ENCODE measurements around the gene COLEC11. TPM values are rescaled to one million over a fixed set of nuclear protein-coding genes. Genes with fewer than 3 reads are reported as not detected.
"Not testable (repeated sequence)": the region's sequence is repeated elsewhere in the genome, so short reads cannot be mapped to it uniquely, and the experiment has no call there.

Gene COLEC11
- total and polyA plus RNA-seq, 2 experiments from 2014 or later, result 21.5 to 22.6 TPM

DNA sequence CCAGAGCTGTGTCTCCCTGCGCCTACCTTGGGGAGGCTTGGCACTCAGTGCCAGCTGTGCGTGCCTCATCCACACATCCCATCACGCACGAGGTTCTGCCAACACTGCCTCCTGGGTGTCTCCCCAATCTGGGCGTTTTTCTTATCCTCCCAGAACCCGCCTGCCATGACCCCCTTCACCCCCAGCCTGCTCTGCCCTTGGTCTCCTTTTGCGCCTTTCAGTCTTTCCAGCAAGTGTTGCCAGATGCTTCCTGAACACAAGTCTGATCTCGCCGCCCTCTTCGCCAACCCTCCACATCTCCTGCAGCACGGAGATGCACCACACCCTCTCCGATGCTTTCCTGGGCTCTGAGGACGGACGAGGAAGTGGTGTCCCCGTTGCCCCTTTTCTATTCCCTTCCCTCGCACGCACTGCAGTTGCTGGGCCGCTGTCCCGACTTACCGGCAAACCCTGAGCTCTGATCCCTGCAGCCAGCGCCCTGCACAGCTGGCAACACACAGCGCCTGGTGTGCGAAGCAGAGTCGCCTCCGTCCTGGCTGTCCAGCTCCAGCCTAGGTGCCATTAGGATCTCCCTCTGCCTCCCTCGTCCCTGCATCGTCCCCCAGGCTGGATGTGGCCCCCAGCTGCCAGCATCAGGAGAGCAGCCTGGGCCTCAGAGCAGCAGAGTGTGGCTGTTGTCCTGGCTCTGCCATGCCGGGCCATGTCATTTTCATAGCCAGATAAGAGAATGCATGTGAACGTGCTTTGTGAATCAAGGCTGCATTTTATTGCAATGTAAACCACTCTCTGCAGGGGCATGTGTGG lies 40.5 kb downstream of the COLEC11 start:
- H3K9me2 ChIP-seq (replicated peaks; ENCODE audit: insufficient read depth), result no peaks in the 10 kb centered on the region
- H2AFZ ChIP-seq, result no peak overlapping the region

GRCh38 chr2:3635975-3636327 lies 41.0 kb downstream of the COLEC11 start:
- DNase-seq (ENCODE audit: low spot score); H3K9me2 ChIP-seq (replicated peaks; ENCODE audit: insufficient read depth); H3K4me3 ChIP-seq; H3K9me3 ChIP-seq (ENCODE audit: low read depth); H3K79me2 ChIP-seq; H2AFZ ChIP-seq; H4K20me1 ChIP-seq (ENCODE audit: insufficient read depth, poor library complexity, severe bottlenecking); H3K27me3 ChIP-seq; H3K36me3 ChIP-seq (replicated peaks; ENCODE audit: insufficient read depth, low read depth); H3K4me2 ChIP-seq; H3K27ac ChIP-seq; H3K4me1 ChIP-seq (ENCODE audit: insufficient read depth): not testable (repeated sequence)
- 73% methylated on average over 16 of the region's 16 CpGs for WGBS (ENCODE audit: low lambda C conversion rate, missing lambda C conversion rate)

More for the DNA sequence above, 40.5 kb downstream of the COLEC11 start:
- Histone ChIP-seq H3K4me2 (no peak overlapping the region), H3K9me3 (ENCODE audit: low read depth) (no peaks in the 10 kb centered on the region), H4K20me1 (ENCODE audit: insufficient read depth, poor library complexity, severe bottlenecking) (no peaks in the 10 kb centered on the region), H3K79me2 (no peaks in the 10 kb centered on the region), H3K4me3 (no peak overlapping the region), H3K27me3 (no peaks in the 10 kb centered on the region), H3K4me1 (ENCODE audit: insufficient read depth) (no peaks in the 10 kb centered on the region), H3K27ac (no peak overlapping the region), H3K36me3 (replicated peaks; ENCODE audit: insufficient read depth, low read depth) (no peaks in the 10 kb centered on the region)
- TF ChIP-seq CTCF (IDR thresholded peaks at IDR 0.05; ENCODE audit: poor library complexity) (no peak), EZH2 (IDR thresholded peaks at IDR 0.05; ENCODE audit: borderline replicate concordance) (no peak), EZH2phosphoT487 (IDR thresholded peaks at IDR 0.05; ENCODE audit: low read depth, severe bottlenecking, unreplicated experiment) (no peak)
- no peak for DNase-seq (ENCODE audit: low spot score)
- WGBS (ENCODE audit: low lambda C conversion rate, missing lambda C conversion rate), result 88% methylated on average over 29 of the region's 29 CpGs

DNA sequence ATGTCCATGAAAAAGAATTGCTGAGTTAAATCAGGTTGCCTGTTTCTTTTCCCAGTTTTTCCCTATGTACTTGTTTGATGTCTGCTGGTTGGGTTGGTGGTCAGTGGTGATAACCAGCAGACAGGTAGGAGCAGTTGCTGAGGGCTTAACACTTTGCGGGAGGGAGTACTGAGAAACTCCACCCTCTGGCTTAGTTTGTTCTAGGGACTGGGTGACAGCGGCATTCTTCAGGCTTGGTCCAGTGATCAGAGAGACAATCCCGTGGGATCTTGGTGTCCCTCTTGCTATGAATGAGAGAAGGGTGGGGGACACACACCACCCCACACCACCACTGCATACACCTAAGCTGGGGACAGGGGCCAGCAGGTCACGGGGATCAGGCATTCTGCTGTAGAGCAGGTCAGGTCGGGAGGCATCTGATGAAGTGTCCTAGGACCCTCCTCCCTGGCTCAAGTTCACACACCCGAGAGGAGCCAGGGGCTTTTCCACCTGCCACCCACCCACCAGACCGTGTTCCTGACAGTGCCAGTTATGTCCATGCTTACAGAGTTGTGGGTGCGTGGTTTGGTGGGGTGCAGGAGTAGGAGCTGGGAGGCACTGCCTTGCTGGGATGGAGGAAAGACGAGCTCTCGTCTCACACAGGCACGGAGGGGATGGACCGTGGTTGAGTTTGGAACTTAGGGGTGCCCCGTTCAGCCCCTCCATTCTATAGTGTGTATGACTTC lies 41.8 kb downstream of the COLEC11 start:
- Histone ChIP-seq H3K79me2 (no peaks in the 10 kb centered on the region), H2AFZ (no peak overlapping the region), H3K27ac (no peak overlapping the region), H3K4me2 (no peak overlapping the region), H3K4me1 (ENCODE audit: insufficient read depth) (no peaks in the 10 kb centered on the region), H3K9me3 (ENCODE audit: low read depth) (no peaks in the 10 kb centered on the region), H4K20me1 (ENCODE audit: insufficient read depth, poor library complexity, severe bottlenecking) (no peaks in the 10 kb centered on the region), H3K27me3 (no peaks in the 10 kb centered on the region), H3K36me3 (replicated peaks; ENCODE audit: insufficient read depth, low read depth) (no peaks in the 10 kb centered on the region), H3K9me2 (replicated peaks; ENCODE audit: insufficient read depth) (no peaks in the 10 kb centered on the region), H3K4me3 (no peak overlapping the region)
- WGBS (ENCODE audit: low lambda C conversion rate, missing lambda C conversion rate), result 82% methylated on average over 13 of the region's 13 CpGs
- no peak for TF ChIP-seq EZH2phosphoT487 (IDR thresholded peaks at IDR 0.05; ENCODE audit: low read depth, severe bottlenecking, unreplicated experiment)
- no peak for TF ChIP-seq CTCF (IDR thresholded peaks at IDR 0.05; ENCODE audit: poor library complexity)
- TF ChIP-seq EZH2 (IDR thresholded peaks at IDR 0.05; ENCODE audit: borderline replicate concordance), result no peak
- no peak for DNase-seq (ENCODE audit: low spot score)

DNA sequence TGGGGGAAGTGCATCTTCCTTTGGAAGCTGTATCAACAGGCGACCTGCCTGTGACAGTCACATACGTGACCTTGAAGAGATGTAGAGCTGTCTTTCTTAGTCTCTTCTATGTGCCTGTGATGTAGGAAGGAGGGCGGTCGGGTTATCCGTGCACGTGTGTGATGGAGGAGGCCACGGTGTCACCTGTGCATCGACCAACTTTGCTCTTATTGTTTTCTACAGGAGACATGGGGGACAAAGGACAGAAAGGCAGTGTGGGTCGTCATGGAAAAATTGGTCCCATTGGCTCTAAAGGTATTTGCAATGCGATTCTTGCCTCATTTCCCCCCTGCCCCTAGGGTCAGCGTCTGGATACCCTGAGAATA lies 42.4 kb downstream of the COLEC11 start:
- Histone ChIP-seq H2AFZ (no peak overlapping the region), H3K36me3 (replicated peaks; ENCODE audit: insufficient read depth, low read depth) (no peaks in the 10 kb centered on the region), H3K27me3 (no peaks in the 10 kb centered on the region), H3K9me2 (replicated peaks; ENCODE audit: insufficient read depth) (no peaks in the 10 kb centered on the region), H3K79me2 (no peaks in the 10 kb centered on the region), H3K4me3 (no peak overlapping the region), H4K20me1 (ENCODE audit: insufficient read depth, poor library complexity, severe bottlenecking) (no peaks in the 10 kb centered on the region), H3K4me1 (ENCODE audit: insufficient read depth) (no peaks in the 10 kb centered on the region), H3K27ac (no peak overlapping the region), H3K4me2 (no peak overlapping the region), H3K9me3 (ENCODE audit: low read depth) (no peaks in the 10 kb centered on the region)
- DNase-seq (ENCODE audit: low spot score), result no peak
- 89% methylated on average over 11 of the region's 11 CpGs for WGBS (ENCODE audit: low lambda C conversion rate, missing lambda C conversion rate)
- TF ChIP-seq CTCF (IDR thresholded peaks at IDR 0.05; ENCODE audit: poor library complexity), result no peak
- TF ChIP-seq EZH2phosphoT487 (IDR thresholded peaks at IDR 0.05; ENCODE audit: low read depth, severe bottlenecking, unreplicated experiment), result no peak
- no peak for TF ChIP-seq EZH2 (IDR thresholded peaks at IDR 0.05; ENCODE audit: borderline replicate concordance)

Measured in hepatocyte (in vitro differentiated cells).